Epithelial cell of proximal tubule (primary cell): ENCODE measurements around the gene SCYL3. TPM values are rescaled to one million over a fixed set of nuclear protein-coding genes. Genes with fewer than 3 reads are reported as not detected.

Experiments used
- DNase-seq: peaks from one replicate; pipeline ENCODE4 v3.0.0-alpha.2; 2011; ENCODE audit warnings: low read depth
- H3K4me3 ChIP-seq: 2 replicates; pipeline ENCODE4 v1.5.1; 2011; ENCODE audit warnings: low read depth, mild to moderate bottlenecking, low read length
- total RNA-seq: library from RNA; depleted of rRNA; stranded (reverse); fragments of >200 nt; gene quantifications from 2 replicates; pipeline ENCODE4 v1.2.3, GENCODE V29; 2015
- TF ChIP-seq, protein P1 (sequence below): conservative IDR thresholded peaks from 2 replicates; pipeline ENCODE4 v1.5.1; 2012; ENCODE audit warnings: low read depth, mild to moderate bottlenecking, low read length

SCYL3 gene
- total RNA-seq, 1 donor from 2014 or later, result 4.2 TPM

DNA sequence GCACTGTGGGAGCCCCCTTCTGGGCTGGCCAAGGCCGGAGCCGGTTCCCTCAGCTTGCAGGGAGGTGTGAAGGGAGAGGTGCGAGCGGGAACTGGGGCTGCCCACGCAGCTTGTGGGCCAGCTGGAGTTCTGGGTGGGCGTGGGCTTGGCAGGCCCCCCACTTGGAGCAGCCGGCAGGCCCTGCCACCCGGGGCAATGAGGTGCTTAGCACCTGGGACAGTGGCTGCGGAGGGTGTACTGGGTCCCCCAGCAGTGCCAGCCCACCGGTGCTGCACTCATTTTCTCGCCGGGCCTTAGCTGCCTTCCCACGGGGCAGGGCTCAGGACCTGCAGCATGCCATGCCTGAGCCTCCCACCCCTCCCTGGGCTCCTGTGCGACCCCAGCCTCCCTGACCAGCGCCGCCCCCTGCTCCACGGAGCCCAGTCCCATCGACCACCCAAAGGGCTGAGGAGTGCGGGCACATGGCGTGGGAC lies 11.6 kb downstream of the SCYL3 start:
- TF ChIP-seq, protein P1, sequence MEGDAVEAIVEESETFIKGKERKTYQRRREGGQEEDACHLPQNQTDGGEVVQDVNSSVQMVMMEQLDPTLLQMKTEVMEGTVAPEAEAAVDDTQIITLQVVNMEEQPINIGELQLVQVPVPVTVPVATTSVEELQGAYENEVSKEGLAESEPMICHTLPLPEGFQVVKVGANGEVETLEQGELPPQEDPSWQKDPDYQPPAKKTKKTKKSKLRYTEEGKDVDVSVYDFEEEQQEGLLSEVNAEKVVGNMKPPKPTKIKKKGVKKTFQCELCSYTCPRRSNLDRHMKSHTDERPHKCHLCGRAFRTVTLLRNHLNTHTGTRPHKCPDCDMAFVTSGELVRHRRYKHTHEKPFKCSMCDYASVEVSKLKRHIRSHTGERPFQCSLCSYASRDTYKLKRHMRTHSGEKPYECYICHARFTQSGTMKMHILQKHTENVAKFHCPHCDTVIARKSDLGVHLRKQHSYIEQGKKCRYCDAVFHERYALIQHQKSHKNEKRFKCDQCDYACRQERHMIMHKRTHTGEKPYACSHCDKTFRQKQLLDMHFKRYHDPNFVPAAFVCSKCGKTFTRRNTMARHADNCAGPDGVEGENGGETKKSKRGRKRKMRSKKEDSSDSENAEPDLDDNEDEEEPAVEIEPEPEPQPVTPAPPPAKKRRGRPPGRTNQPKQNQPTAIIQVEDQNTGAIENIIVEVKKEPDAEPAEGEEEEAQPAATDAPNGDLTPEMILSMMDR, result no peak
- no peak for DNase-seq
- no peak overlapping the region for H3K4me3 ChIP-seq

DNA sequence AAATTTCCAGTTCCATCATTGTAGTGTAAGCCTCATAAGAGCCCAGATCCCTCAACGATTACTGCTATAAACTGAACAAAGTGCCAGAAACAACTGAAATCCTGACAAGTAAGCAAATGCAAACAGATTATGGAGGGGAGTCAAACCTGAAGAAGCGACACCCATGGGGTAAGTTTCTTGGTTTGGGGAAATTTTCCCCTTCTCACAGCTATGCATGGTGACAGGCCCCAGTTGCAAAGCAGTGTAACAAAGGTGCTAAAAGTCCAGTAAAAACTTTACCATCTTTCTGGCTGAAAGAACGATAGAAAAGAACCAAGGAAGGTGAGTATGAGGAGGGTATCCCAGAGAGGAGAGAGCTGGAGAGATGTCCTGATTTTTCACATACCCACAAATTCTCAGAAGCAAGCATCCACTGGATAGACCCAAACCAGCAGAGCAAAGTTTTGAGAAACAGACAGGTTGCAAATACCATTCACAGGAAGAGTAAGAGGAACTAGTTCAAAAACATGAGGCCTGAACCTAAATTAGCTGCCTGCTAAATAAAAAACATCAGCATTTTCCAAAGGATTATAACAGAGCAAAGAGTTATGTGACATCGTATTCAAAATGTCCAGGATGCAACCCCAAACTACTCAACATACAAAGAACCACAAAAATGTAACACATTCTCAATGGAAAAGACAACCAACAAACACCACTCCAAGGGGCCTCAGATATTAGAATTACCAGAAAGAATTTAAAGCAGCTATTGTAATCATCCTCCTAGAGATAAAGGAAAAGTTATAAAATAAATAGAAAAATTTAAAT lies 14.5 kb downstream of the SCYL3 start:
- no peak overlapping the region for H3K4me3 ChIP-seq
- no peak for DNase-seq
- TF ChIP-seq, protein P1, result no peak

DNA sequence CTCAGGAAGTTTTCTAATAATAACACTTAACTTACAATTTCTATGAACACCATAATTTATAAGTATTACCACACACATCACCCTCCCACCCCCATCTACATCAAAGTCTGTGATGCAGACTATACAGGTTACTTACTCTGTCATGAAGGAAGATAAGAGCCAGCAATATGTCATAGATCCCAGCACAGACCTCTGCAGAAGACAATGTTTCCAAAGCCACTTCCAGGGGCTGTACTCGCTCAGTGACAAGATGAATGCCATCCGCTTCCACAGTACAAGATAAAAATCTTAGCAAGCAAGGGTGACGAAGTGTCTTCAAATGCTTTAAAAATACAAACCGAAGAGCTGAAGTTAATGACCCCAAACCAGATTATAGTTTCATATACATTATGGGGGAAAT lies 15.2 kb downstream of the SCYL3 start:
- DNase-seq, result no peak
- TF ChIP-seq, protein P1, result no peak
- H3K4me3 ChIP-seq, result no peak overlapping the region

DNA sequence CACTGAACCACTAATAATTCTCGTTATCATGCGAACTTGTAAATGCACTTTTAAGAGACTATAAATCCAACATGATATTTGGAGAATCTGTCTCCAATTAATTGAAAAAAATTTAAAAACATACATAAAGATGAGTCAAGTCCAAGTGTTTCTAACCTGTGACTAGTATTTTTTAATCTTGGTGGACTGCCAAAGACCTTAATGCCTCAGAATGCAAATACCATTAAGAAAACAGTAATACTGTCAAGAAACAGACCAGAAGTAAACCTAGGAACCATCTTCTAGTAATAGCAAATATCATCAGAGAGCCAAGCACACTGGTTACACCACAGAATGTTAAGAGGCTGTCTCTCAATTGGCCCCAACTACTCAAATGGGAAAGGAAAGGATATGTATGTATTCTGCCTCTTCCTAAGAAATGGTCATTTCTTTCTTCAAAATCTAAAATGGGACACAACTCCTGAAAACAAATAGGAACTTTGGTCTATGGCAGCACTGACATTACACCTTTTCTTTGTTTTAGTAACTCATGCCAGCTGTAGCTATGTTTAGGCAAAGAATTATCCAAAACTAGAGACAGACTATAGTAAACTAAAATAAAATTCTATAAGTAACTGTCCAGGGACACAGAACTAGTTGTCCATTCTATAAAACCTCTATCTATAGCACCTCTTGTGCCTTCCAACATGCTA lies 15.8 kb downstream of the SCYL3 start:
- H3K4me3 ChIP-seq, result no peak overlapping the region
- no peak for DNase-seq
- TF ChIP-seq, protein P1, result no peak

DNA sequence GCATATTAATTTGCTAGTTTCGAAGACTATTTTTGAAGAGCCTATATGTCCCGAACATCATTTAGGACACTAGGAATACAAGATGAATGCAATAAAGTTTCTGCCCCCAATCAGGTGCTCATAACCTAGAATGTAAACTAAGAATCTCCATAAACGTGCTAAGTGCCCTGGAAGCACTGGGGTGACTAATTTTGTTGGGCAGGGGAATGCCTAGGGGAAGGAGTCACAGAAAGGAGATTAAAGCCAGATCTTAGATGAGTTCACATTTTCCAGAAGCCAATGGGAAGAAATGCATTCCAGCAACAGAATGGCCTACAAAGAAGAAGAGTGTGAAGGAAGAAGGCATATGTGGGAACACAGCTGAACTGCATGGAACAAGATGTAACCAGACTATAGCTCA lies 19.5 kb downstream of the SCYL3 start:
- no peak for DNase-seq
- TF ChIP-seq, protein P1, result no peak
- H3K4me3 ChIP-seq, result no peak overlapping the region

DNA sequence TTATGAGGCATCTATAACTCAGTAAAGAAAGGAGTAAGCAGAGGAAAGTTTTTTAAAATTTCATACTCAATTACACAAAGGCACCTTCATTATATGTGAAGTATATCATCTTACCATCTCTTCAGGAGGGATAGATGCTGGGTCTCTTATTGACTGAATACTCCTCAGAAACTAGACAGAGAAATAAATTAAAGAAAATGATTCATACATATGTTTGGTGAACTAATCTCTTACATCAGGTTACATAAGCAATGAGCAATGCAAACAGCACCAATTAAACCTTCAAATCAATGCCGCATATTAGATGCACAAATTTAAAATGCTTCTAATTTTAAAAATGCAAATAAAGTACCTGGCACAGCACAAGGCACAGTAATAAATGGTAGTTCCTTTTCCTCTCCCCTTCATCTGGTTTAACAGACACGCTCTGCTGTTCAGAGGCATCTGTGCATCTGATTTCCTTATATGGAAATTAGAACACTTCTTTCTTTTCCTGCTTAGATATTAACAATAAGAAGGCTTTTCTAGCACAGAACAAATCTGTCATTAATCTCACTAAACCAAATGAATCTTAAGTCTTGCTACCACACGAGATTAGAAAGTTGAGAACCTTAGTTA lies 20.0 kb downstream of the SCYL3 start:
- DNase-seq, result no peak
- no peak overlapping the region for H3K4me3 ChIP-seq
- TF ChIP-seq, protein P1, result no peak
